Inflammatory macrophage treated with lipopolysaccharide for 1 hour (primary cell): ENCODE measurements around the gene TRMT61A.

Experiments used
- DNase-seq, 2 donors: peaks; one replicate each; pipeline ENCODE4 v3.0.0-alpha.2; 2020 to 2022

Gene TRMT61A

DNA sequence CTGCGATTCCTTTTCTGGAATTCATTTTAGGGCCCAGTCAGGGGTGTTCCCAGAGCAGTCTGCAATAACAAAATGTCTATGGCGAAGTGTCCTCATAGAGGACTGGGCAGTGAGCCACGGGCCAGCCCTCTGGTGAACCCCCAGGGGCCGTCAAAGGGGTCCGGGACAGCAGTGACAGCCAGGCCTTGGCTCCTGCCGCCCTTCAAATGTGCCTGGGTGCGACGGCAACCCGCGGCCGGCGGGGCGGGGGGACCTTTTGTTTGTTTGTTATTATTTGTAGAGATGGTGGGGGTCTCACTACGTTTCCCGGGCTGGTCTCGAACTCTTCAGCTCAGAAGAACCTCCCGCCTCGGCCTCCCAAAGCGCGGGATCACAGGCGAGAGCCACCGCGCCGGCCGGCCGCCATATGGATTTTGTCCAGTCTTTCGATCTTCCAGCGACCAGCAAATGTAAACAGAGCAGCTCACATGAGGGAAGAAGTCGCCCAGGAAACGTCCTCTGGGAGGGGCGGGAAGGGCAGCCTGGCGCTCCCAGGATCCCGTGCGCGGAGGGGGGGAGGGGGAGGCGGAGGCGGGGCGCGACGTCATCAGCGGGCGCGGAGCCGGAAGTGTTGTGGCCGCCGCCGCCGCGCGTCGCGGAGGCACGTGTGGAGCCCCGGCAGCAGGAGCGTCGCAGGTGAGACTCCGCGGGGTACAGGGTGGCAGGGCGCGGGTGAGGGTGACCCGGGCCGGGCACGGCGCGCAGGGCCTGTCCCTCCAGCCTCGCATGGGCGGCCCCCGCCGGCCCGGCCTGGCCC lies at the start of gene TRMT61A:
TSS of gene TRMT61A (plus strand) at position 610 of the 796 bp plus-strand sequence. CDS start 783 bp downstream, outside the sequence.
- peak; percentile 79 to 83 for DNase-seq

DNA sequence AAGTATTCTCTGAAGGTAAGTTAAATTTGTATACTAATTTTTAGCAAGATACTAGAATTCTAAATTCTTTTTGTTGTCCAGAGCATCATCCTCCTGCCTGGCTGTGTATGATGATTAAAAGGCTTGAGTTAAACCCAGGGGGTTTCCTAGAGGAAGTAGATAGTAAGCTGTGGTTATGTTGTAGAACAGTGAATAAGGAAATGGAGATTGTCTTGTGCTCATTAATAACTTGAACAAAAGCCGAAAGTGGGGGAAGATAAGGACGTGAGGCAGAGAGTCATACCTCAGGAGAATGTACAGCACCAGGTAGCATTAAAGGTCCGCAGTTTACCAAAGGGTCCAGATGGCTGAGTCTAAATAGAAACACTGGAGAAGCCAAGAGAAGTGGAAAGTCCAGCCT lies 48.4 kb upstream of the TRMT61A start:
- peak; percentile 67 to 88 for DNase-seq

DNA sequence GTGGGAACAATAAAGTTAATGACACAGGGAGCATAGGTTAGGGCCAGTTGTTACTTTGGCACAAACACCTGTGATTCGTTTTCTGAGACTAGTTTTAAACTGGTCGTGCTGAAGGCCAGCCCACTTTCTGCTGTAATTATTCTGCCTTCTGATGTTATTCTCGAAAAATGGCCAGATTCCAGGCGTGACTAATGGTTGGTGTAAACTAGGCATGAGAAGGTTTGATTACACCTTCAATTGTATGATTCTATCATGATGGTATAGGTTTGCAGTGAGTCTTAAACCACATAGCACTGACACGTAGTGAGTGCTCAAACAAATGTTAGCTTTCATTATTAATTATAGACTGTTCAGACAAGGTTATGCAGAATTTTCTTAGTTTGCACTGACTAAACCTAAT lies 45.4 kb upstream of the TRMT61A start:
- DNase-seq: no peak

DNA sequence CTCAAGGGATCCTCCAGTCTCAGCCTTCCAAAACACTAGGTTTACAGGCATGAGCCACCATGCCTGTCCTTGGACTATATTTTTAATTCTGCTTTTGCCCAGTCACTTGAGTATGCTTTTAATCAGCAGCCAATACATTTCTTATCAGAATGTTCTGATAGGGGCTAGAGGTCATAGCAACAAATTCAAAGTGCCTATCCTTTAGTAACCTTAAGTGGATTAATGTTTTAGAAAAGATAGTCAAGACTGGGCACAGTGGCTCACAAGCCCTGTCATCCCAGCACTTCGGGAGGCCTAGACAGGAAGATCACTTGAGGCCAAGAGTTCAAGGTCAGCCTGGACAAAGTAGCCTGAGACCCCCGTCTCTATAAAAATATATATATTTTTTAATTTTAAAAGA lies 43.5 kb upstream of the TRMT61A start:
- DNase-seq: no peak

DNA sequence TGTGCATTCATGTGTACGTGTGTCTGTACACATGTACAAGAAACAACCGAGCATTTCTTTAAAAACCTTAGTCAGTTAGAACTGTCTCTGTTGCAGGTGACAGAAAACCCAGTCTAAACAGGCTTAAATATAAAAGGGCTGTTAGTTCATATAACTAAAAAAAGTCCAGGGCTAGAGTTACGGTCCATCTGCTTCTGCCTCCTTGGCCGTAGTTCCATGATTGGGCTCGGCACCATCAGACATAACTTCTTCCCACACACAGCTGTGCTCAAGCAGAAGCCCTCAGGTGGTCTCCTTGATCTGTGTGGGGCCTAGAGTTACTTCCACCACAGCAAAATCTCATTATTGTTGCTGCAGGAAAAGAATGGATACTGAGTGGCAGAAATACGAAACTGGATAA lies 40.9 kb upstream of the TRMT61A start:
- no peak for DNase-seq

DNA sequence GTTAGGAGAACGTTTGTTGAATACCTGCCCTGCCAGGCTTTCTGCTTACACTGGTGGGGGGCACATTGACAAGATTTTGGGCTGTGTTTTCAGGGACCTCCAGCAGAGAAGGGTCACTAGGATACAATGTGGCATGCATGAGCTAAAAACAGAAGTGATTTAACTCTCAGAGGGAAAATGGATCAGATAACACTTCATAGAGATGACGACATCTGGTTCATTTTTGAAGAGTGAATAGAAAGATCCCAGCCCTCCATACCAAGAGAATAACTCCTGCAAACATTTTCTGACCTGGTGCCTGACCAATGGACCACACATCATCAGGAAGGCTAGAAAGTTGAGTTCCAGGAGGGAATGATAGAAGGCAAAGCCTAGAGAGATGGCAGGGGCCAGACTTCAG lies 40.0 kb upstream of the TRMT61A start:
- no peak for DNase-seq

DNA sequence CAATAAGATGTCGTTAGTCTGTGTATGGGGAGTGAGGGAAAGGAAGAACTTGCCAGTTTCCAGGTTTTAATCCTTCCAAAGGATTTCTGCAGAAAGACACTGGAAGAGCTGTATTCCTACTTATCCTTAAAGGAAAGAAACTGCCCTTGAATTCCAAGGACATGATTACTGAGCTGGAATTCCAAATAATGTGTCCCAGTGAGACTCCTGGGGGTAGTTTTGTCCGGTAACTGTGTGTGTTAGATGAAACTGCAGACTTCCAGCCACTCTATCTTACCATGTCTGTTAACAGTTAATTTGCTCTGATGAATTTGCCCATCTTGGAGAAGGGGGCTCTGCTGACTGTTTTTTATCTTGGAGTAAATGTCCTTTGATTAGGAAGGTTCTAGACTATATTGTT lies 39.4 kb upstream of the TRMT61A start:
- DNase-seq: no peak

DNA sequence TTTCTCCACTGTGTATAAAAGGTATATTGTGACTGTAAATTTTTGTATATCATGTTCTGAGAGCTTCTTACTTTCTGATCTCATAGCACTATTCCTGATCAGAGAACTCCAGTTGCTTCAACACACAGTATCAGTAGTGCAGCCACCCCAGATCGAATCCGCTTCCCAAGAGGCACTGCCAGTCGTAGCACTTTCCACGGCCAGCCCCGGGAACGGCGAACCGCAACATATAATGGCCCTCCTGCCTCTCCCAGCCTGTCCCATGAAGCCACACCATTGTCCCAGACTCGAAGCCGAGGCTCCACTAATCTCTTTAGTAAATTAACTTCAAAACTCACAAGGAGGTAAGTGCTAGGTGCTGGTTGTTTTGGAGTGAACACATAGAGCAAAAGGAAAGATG lies 37.3 kb upstream of the TRMT61A start:
- DNase-seq: no peak

DNA sequence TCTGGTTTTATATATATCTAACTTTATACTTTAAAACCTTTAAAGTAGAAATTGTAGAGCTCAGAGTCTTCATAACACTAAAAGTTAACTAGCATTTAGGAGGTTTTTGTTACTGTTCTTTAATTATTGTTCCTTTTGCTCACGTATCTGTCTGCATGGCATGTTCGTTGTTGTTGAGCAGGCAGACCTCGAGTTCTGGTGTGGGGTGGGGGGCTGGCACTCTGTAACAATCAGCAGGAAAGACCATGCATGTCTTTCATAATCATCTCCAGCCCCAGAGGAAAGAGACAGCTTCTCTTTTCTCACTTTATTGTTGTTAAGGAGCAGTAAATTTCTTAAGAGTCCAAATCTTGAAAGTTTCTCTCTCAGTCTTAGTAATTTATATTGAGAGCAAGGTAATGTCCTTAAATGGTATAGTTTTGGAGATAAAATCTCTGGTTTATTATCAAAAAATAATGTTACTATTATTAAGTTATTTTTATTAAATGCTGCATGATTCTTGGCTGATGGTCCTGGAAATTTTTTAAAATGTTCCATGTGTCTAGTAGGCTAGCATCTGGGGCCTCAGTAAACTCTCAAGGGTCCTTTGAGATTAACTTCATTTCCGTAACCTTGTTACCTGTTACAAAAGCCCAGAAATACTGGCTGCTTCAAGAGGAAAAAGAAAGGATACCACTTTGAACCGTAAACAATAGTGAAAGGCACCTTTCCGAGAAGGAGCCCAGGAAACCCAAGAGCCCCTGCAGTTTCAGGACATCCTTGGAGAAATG lies 36.7 kb upstream of the TRMT61A start:
- DNase-seq: no peak

DNA sequence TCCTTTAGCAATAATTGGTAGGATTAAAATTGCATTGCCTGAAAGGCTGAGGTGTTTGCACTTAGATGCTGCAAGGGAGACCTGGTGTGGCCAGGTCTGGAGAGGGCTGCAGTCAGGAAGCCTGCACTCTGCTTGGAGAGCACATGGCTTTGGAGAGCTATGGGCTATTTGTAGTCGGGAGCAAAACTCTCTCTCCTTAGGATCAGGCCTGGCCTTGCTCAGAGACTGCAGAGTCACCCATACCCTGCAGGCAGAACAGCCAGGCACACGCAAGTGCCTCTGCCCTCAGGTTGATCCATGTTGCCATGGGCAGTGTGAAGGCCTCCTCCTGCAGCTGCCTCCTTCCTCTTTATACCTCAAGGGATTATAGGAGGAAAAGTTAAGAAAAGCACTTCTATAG lies 33.1 kb upstream of the TRMT61A start:
- no peak for DNase-seq

DNA sequence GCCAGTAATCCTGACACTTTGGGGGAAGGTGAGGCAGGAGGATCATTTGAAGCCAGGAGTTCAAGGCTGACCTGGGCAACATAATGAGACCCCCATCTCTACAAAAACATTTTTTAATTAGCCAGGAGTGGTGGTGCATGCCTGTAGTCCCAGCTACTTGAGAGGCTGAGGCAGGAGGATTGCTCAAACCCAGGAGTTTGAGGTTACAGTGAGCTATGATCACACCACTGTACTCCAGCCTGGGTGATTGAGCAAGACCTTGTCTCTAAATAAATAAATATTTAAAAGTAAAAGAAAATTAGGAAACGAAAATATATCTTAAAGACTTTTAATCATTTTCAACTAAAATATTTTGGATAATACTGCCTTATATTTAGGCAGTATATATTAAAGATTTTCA lies 32.2 kb upstream of the TRMT61A start:
- DNase-seq: no peak

DNA sequence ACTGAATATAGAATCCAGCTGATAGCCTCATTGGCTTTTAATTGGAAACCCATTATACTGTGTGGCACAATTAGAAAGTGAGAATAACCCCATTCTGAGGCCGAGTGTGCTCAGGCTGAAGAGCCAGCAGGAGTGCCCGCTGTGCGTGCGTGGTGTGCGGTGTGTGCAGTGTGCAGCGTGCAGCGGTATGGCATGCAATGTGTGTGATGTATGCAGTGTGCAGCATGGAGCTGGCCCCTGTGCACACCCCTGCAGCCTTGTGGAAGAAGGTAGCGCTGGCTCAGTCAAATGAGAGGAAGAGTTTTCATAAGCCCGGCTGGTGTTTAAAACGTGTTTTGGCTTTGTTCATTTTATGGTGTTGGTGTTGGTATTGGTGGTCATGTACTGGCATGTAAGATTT lies 29.3 kb upstream of the TRMT61A start:
- no peak for DNase-seq

DNA sequence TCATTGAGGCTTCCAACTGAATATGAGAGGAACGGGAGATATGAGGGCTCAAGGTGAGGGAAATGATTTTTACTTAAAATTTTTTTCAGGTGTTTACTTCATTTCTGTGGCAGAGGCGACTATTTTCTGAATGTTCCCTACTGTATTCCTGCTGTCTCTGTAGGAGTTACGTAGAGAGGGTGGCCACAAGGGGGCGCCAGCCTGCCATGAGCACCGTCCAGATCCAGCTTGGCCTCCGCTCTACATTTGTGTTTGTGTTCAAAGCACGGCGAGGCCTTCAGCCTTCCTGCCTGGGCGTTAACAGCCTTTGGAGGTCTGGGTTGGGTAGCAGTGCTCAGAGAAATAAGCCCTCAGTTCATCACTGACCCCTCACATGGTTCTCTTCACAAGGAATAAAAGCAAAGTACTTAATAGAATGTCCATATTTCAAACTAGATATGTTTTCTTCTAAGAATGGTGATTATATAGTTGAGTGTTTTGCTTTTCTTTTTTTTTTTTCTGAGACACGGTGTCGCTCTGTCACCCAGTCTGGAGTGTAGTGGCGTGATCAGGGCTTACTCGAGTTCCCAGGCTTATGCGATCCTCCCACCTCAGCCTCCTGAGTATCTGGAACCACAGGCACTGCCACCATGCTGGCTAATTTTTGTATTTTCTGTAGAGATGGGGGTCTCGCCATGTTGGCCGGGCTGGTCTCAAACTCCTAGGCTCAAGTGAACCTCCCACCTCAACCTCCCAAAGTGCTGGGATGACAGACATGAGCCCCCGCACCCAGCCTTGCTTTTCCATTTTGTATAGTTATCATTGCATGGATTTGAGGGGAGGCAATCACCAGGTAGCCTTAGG lies 28.6 kb upstream of the TRMT61A start:
- peak; percentile 62 to 87 for DNase-seq

DNA sequence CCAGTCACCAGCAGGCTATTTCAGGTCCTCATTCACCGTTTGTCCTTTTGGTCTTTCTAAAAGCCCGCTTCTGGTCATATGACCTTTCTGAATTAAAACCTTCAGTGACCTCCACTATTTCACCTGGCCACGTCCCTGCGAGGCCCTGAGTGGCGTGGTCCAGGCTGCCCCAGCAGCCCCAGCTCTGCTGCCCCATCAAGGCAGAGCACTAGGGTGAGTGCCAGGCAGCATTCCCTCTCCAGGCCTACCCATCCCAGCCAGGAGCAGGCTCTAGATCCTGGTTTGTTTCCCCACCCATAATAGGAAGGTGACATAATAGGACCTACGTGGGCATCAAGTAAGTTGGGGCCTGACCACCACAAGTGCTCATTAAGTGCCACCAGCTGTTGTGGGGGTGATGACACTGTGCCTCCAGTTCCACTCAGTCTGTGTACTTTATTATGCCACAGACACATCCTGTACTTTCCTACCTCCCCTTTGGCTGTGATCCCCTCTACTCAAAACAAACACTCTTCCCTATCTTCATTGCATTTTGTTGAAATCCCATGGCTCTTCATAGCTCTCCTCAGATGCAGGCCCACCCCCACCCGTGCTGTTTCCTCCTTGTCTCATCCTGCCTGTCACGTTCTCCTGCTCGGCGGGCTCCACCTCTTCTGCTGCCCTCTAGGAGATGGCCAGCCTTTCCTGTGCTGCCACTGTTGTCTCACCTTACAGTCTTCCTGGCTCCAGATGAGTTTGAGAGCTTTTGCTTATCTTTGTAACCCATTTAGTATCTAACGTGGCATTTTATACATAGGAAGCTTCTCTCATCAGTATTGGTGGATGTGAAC lies 27.7 kb upstream of the TRMT61A start:
- no peak for DNase-seq

DNA sequence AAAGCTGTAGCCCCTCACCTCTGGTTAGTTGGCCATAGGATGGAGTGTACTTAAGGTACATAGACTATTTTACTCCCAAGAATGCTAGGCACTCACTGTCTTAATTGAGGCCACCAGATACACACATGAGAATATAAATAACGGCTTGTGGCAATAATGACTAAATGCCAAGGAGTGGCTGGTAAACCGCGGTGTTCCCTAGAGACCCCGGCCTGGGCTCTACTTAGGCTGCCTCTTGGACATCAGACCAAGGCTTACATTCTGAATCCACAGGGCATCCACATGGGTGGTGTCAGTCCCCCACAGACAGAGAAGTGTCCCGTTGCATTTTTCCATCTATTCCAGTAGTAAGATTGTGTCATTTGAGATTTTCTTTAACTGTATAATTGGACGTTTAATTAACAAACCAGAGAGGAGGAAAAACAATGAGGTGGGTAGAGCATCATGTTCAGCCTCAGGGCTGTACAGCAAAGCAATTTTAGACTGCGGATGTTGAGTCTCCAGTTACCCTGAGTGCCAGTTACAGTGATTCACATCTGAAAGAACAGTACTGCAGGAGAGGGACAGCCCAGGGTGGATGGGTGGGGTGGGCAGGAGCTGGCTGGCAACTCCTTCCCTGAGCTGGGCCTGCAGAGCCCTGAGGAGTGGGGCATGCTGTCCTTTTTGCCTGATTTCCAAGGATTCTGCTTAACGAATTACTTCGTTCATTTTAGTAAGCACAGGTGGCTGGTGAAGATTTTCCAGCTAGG lies 26.9 kb upstream of the TRMT61A start:
- no peak for DNase-seq

DNA sequence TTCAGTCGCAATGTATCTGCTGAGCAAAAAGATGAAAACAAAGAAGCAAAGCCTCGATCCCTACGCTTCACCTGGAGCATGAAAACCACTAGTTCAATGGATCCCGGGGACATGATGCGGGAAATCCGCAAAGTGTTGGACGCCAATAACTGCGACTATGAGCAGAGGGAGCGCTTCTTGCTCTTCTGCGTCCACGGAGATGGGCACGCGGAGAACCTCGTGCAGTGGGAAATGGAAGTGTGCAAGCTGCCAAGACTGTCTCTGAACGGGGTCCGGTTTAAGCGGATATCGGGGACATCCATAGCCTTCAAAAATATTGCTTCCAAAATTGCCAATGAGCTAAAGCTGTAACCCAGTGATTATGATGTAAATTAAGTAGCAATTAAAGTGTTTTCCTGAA lies 26.1 kb upstream of the TRMT61A start:
- DNase-seq: no peak

DNA sequence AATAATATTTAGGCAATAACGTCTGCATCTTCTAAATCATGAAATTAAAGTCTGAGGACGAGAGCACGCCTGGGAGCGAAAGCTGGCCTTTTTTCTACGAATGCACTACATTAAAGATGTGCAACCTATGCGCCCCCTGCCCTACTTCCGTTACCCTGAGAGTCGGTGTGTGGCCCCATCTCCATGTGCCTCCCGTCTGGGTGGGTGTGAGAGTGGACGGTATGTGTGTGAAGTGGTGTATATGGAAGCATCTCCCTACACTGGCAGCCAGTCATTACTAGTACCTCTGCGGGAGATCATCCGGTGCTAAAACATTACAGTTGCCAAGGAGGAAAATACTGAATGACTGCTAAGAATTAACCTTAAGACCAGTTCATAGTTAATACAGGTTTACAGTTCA lies 25.7 kb upstream of the TRMT61A start:
- DNase-seq: no peak

DNA sequence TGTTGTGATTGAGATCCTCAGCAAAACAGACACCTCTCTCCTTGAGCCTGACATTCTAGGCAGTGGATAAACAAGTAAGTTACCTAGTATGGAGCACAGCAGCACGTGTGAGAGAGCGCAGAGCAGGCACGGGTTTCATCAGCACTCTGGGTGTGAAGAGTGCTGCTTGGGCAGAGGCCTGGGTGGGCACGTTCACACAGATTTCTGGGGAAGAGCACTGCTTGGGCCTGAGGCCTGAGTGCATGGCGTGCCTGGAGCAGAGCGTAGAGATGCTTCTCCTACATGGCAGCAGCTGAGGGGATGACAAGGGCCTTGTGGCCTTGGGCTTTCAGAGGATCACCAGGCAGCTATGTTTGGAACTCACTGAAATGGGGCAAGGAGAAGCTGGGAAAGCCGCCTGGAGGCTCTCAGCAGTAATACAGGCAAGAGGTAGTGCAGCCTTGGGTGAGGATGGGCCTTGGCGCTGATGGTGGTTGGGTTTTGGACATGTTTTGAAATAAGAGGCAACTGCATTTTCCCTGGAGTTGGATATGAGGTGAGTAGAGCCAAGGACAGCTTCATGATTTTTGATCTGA lies 23.9 kb upstream of the TRMT61A start:
- DNase-seq: no peak

DNA sequence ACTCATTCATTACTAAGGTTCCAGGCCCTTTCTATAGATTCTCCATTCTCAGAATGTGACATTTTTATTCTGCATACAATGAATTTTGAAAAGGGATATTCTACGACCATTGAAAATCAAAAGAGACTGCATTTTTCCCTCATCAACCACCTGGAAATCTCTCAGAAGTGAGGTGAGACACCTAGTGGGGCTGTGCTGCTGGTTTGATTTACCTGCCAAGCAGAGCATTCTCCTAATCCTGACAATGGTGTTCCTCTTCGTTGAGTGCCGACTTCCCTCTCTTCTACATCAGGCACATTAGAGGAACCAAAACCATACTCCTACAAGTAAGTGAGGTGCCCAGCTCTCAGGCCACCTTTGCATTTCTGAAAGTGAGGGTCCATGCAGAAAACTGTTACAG lies 21.2 kb upstream of the TRMT61A start:
- no peak for DNase-seq

DNA sequence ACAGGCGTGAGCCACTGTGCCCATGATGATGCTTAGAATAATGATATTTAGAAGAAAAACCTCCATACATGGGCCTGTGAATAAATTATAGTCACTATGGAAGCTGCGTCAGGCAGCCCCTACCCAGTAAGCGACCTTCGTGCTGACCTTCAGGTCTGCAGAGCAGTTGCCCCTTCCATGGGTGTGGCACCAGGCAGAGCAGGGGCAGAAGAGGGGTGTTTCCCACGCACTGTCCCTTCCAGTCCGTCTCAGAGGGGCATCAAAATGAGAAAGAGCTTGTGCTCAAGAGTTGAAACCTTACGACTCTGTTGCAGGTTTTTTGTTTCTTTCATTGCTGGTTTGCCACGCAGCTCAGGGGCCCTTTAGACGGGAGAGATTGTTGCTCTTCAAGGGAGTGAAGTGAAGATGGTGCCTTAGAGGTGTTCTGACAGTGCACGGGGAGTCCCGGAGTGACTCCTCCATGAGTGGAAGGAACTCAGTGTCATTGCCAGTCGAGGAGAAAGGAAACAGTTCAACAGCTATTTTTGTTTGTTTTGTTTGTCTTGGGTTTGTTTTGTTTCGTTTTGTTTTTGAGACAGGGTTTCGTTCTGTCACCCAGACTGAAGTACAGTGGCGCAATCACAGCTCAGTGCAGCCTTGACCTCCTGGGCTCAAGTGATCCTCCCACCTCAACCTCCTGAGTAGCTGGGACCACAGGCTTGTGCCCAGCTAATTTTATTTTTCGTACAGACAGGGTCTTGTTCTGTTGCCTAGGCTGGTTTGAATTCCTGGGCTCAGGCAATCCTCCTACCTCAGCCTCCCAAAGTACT lies 20.3 kb upstream of the TRMT61A start:
- no peak for DNase-seq
